ENCODE results near the gene KIRREL1.

KIRREL1 gene

DNA sequence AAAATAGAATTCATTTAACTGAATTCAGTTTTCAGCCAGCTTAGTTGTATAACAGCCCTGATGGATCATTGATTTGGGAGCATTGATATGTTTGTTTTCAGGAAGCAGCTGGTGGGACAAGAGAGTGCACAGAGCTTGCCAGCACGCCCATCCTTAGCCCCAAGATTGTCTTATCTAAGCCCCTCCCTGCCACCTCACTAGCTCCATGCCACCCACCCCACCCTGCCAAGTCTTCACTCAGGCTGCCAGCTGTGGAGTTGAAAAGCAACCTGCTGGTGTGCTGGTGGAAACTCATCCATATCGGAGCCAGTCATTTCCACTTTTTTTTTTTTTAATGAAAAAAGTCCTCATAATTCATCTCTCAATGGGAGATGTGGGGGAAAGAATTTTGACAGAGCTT is 11.8 kb downstream of the KIRREL1 start:
- no peak for DNase-seq (ENCODE audit: low read depth in 2 of 3, low spot score in 1 of 3)

DNA sequence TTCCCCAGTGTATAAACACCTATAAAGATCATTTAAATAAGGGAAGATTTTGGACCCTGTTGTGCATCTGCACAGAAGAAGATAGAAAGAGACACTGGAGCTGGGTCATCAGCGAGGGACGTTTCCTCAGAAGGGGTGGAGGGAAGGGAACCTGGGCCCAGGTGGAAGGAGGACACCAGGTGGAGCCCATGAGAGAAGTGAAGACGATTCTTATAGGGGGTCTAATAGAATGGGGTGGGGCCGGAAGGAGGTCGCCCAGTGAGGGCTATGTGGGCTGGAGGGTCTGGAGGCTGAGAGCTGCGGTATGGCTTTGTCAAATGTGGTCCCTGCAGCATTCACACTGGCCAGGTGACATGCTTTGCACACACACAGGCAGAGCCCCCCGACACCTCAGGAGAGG is 13.7 kb downstream of the KIRREL1 start:
- DNase-seq (ENCODE audit: low read depth in 2 of 3, low spot score in 1 of 3) = no peak

DNA sequence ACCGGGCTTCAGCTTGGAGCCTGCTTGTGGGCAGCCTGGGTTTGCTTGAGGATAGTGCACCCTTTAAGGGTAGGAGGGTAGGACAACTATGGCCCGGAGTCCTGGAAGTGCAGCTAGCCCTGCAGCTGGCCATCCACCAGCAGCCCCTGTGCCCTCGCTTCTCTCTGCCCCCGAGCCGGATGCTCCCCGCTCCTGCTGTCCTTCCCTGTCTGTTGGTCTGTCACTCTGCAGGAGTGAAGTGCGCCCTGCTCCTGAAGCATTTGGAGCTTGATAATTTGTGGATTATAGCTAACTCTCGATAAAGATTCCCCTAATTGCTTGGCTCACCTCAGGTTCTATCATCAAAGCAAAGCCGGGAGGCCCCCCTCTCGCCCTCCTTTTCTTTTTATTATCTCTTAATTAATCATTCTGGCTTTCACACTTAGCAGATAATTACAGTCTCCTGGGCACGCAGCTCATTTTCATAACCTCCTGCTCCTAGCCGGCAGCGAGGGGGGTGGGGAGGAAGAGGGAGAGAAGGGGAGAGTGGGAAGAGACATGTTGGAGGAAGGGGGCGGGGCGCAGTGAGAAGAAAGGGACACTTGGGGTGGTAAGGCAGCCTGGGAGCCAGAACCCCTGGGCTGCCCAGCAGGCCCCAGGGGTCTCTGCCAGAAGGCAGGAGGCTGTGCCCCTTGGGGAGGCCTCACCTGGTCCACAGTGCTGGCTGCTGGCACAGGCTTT is 14.4 kb downstream of the KIRREL1 start:
- DNase-seq (ENCODE audit: low read depth in 2 of 3, low spot score in 1 of 3) = no peak

DNA sequence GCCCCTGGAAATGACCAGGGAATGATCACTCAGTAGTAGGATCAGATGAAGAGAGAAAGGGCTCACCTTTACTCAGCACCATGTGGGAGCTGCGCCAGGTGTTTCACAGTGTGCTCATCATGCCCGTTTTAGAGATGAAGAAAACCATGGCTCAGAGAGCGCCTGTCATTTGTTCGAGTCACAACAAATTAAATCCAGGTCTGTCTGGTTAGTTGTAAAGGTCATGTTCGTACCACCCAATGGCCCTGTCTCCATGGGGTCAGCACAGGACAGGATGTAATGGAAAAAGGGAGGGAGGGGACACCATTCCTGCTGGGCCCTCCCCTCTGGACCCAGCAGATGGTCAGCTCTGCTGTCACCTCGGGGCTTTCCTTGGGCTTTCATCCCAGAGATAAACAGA is 15.2 kb downstream of the KIRREL1 start:
- DNase-seq (ENCODE audit: low read depth in 2 of 3, low spot score in 1 of 3) = no peak

DNA sequence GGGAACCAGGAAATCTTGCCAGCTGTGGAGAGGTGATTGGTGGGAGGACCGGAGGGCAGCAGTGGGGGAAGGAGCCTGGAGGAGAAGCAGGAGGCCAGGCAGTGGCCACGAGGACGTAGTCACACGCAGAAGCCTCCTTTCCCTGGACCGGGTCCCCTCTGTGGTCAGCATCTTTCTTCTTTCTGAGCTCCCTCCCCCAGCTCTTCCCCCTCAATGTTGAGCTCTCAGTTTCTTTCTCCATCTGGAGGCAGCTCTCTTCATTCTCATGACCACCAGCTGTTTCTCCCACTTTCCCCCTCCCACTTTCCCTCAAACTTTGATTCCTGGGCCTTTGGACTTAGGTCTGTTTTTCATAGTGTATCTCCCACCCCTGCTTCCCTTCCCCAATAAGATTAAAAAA is 18.3 kb downstream of the KIRREL1 start:
- no peak for DNase-seq (ENCODE audit: low read depth in 2 of 3, low spot score in 1 of 3)

DNA sequence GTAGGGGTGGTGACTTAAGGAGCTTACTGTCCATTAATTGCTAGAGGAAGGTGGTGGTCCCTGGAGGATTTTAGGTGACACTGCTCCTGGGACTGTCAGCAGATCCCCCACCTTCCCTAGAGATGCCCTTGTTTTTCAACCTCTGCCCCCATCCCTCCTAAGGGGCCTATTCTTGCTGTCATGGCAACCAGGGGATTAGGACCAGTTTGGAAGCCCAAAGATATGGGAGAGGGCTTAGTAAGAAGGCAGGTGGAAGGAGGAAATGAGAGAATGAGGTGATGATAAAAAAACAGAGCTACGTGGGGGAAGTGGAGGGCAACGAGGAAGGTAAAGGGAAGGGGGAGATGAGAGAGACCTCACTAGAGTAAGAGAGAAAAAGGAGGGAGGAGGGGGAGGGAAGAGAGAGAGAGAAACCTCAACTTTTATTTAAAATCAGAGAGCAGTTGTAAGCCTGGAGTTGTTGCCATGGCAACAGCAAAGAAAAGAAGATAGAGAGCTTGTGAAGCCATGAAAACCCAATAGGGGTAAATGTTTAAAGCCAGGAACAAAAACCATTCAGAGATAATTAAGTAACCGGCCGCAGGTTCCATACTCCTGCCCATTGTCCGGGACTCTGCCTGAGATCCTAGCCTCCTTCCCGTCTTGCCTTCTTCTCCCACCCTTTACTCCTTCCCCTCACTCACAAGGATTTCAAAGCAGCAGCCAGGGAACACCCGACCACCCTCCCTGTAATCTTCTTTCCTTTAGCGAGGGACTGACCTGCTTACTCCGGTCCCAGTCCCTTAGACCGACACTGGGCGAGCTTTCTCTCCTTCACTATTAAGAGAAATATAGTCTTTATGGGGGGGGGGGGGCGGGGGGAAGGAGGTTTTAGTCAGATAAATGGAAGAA is 20.6 kb downstream of the KIRREL1 start:
- no peak for DNase-seq (ENCODE audit: low read depth in 2 of 3, low spot score in 1 of 3)

DNA sequence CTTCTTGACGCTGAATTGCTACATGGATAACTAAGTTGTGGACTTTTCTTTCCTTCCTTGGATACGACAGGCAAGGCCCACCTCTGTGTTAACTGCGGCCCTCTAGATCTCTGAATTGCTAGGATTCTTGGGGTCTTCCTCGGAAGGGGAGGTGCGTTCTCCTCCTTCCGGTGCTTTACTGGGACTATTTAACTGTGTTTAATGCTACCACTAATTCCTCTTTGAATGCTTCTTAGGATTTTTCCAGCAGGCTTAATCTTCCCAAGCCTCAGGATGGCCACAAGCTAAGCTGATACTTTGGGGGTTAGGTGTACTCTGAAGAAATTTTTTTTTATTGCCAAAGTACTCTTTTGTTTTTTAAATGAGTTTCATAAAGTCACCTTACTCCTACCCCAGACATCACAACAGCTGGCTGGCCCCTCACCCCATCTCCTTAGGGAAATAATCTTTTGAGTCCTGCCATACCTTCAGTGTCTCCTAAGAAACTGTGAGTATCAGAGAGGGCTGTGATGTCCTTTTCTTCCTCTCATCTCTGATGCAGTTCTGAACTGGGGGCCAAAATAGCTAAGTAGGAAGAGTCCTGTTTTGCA is 21.4 kb downstream of the KIRREL1 start:
- no peak for DNase-seq (ENCODE audit: low read depth in 2 of 3, low spot score in 1 of 3)

- DNase-seq (ENCODE audit: low read depth in 2 of 3, low spot score in 1 of 3) = no peak
These were observed 23.3 kb downstream of the KIRREL1 start for GRCh38 chr1:158016651-158017335.

GRCh38 chr1:158017800-158018595 is 24.6 kb downstream of the KIRREL1 start:
- no peak for DNase-seq (ENCODE audit: low read depth in 2 of 3, low spot score in 1 of 3)

- DNase-seq (ENCODE audit: low read depth in 2 of 3, low spot score in 1 of 3) = no peak
These were observed 25.9 kb downstream of the KIRREL1 start for GRCh38 chr1:158019171-158019868.

GRCh38 chr1:158020259-158020885 is 26.9 kb downstream of the KIRREL1 start:
- no peak for DNase-seq (ENCODE audit: low read depth in 2 of 3, low spot score in 1 of 3)

- DNase-seq (ENCODE audit: low read depth in 2 of 3, low spot score in 1 of 3) = no peak
These were observed 27.6 kb downstream of the KIRREL1 start for GRCh38 chr1:158020886-158021620.

DNA sequence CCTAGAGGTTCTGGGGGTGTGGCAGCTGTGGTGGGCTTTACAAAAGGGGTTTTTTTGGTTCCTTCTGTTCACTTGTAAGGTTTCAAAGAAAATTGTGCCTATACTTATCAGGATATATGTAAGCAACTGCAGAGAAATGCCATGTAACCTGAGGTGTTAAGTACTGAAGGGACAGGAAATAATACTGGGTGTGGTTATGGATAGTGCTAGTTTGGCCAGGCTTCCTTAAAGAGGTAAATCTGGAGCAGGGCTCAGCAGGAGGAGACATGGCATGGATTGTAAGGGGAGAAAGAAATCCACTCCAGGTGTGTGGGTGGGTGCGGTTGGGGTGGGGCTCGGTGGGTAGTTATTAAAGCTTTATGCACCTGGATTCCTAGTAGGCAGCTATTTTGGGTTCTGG is 28.3 kb downstream of the KIRREL1 start:
- no peak for DNase-seq (ENCODE audit: low read depth in 2 of 3, low spot score in 1 of 3)

GRCh38 chr1:158022554-158023312 is 29.3 kb downstream of the KIRREL1 start:
- no peak for DNase-seq (ENCODE audit: low read depth in 2 of 3, low spot score in 1 of 3)

DNA sequence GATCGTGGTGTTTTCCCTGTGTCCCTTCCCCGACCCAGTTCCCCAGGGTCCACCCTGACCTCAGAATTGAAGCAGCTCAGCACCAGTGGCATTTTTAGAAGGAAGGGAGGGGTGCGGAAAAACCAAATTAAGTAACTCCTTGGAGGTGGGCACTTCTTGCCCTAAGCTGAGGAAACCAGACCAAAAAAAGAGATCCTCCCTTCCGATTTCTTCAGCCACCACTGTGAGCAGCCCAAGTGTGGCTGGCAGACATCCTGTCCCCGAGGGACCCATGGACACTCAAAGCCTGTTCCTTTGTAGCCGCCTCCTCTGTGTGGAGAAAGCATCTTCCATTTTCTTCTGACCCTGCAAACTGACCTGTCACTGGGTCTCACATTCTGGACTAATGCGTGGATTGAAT is 31.3 kb downstream of the KIRREL1 start:
- DNase-seq (ENCODE audit: low read depth in 2 of 3, low spot score in 1 of 3) = no peak

GRCh38 chr1:158025576-158026230 is 32.3 kb downstream of the KIRREL1 start:
- no peak for DNase-seq (ENCODE audit: low read depth in 2 of 3, low spot score in 1 of 3)

DNA sequence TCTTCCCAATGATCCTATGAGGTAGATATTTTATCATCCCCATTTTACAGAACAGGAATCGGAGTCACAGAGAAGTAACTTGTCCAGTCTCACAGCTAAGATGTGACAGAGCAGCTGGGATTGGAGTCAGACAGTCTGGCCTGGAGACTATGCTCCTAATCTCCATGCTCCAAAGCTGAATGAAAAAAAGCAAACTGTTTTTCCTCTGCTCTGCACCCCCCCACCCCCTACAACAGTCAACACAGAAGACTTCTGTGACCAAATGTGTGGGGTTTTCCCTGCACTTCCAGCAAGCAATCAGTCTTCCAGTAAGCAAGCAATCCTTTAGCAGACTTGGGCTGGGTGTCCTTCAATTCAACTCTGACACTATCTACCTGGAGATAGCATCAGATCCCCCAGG is 33.2 kb downstream of the KIRREL1 start:
- no peak for DNase-seq (ENCODE audit: low read depth in 2 of 3, low spot score in 1 of 3)

DNA sequence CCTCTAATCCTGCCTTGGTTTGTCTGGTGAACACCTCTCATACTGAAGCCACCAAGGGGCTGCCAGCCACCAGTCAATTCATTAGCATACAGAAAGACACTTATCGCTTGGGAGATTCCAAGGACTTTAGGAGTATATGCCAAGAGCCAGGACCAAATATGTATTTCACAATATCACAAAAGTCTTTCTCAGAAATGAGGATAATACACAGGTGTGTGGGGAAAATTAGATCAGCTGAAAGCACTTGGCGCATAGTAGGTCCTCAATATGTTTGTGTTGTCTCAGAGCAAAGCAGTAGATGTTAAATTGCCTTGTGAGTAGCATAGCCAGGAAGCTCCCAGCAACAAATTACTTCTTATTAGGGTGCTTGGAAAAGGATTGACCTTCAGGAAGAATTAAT is 34.1 kb downstream of the KIRREL1 start:
- no peak for DNase-seq (ENCODE audit: low read depth in 2 of 3, low spot score in 1 of 3)

All from stimulated activated CD4-positive, alpha-beta T cell treated with anti-CD3 and anti-CD28 coated beads, Interleukin-12 subunit alpha, Interleukin-12 subunit beta, amount 100 ng/mL, for 48 hours (primary cell).